Prostate gland (tissue), 2 donors: Measurements from ENCODE around the gene MED15. TPM values are rescaled to one million over a fixed set of nuclear protein-coding genes. Genes with fewer than 3 reads are reported as not detected.

ENCODE experiments used
- DNase-seq: peaks from one replicate; pipeline ENCODE4 v3.0.0-alpha.2; 2019; ENCODE audit warnings: low spot score
- H3K27ac ChIP-seq, 2 donors: fragments of 200-600 bp; sonication (generic); 2 replicates each; pipeline ENCODE4 v1.5.1; 2017 to 2019
- H3K27me3 ChIP-seq: fragments of 200-600 bp; sonication (generic); replicated peaks from 2 replicates; pipeline ENCODE4 v1.5.1; 2019; ENCODE audit not compliant: insufficient read depth
- H3K36me3 ChIP-seq, 2 donors: fragments of 200-600 bp; sonication (generic); 1 replicate in 1 of 2; 2 replicates in 1 of 2; pipeline versions ENCODE4 v1.5.1 to v1.8.1; 2017 to 2019
- H3K4me1 ChIP-seq: fragments of 200-600 bp; sonication (generic); replicated peaks from 2 replicates; pipeline ENCODE4 v1.5.1; 2019
- H3K4me3 ChIP-seq, 2 donors: fragments of 200-600 bp; sonication (generic); 2 replicates each; pipeline ENCODE4 v1.5.1; 2017 to 2019
- H3K9me3 ChIP-seq: fragments of 200-600 bp; sonication (generic); 2 replicates; pipeline ENCODE4 v1.5.1; 2017
- CTCF ChIP-seq, 4 experiments: fragments of 200-600 bp in 2 of 4; fragments of 450-650 bp in 2 of 4; sonication (generic) in 2 of 4; IDR thresholded peaks; 1 replicate in 3 of 4; 2 replicates in 1 of 4; pipeline ENCODE4 v1.5.1; 2016 to 2019; ENCODE audit warnings: antibody characterized with exemption in 4 of 4, mild to moderate bottlenecking in 2 of 4, moderate library complexity in 2 of 4
- POLR2A ChIP-seq: fragments of 450-650 bp; IDR thresholded peaks from one replicate; pipeline ENCODE4 v1.6.1; 2016; ENCODE audit warnings: antibody characterized with exemption, mild to moderate bottlenecking
- POLR2AphosphoS5 ChIP-seq: sonication (generic); formaldehyde crosslinking; IDR thresholded peaks from one replicate; pipeline ENCODE4 v1.6.1; 2017; ENCODE audit warnings: antibody characterized with exemption
- WGBS: methylation state at CpG from one replicate; pipeline ENCODE4 v1.1.5; 2018; 5-methylcytosine and 5-hydroxymethylcytosine counted together
- intact Hi-C: fragments of 100-400 bp; cut with DNase I; formaldehyde crosslinking; loops from one replicate; pipeline ENCODE4 v1.14.2; 2022
- total RNA-seq, 2 donors: library from RNA; depleted of rRNA; stranded (reverse); fragments of >200 nt; gene quantifications; one replicate each; pipeline ENCODE4 v1.1.0, GENCODE V29; 2016

The MED15 gene
- total RNA-seq, 2 donors from 2014 or later = 43.2 to 87.1 TPM

GRCh38 chr22:20510811-20511577, 3.6 kb downstream of the MED15 start:
- no peaks in the 10 kb centered on the region for H3K27me3 ChIP-seq
- DNase-seq = no peak
- no peak overlapping the region for H3K4me3 ChIP-seq
- intact Hi-C loops = no loop called here
- H3K9me3 ChIP-seq = no peaks in the 10 kb centered on the region
- no peak for TF ChIP-seq CTCF (IDR thresholded peaks at IDR 0.05)
- TF ChIP-seq POLR2A = no peak
- TF ChIP-seq POLR2AphosphoS5 = no peak
- peak overlapping the region in 1 of 2 donors; percentile 94 for H3K27ac ChIP-seq
- H3K36me3 ChIP-seq = no peaks in the 10 kb centered on the region
- 66% methylated on average over 10 of the region's 10 CpGs for WGBS
- H3K4me1 ChIP-seq = peaks cover 15% of the 10 kb centered on the region

- intact Hi-C loops = no loop called here
- no peaks in the 10 kb centered on the region for H3K27me3 ChIP-seq
- no peaks in the 10 kb centered on the region for H3K9me3 ChIP-seq
- H3K4me1 ChIP-seq = peaks cover 15% of the 10 kb centered on the region
- TF ChIP-seq POLR2A = no peak
- TF ChIP-seq POLR2AphosphoS5 = no peak
- no peak for TF ChIP-seq CTCF (IDR thresholded peaks at IDR 0.05)
- 75% methylated on average over 4 of the region's 4 CpGs for WGBS
- no peaks in the 10 kb centered on the region for H3K36me3 ChIP-seq
- no peak overlapping the region for H3K27ac ChIP-seq
- no peak for DNase-seq
- no peak overlapping the region for H3K4me3 ChIP-seq
Measured at GRCh38 chr22:20511578-20512229, 4.3 kb downstream of the MED15 start.

DNA sequence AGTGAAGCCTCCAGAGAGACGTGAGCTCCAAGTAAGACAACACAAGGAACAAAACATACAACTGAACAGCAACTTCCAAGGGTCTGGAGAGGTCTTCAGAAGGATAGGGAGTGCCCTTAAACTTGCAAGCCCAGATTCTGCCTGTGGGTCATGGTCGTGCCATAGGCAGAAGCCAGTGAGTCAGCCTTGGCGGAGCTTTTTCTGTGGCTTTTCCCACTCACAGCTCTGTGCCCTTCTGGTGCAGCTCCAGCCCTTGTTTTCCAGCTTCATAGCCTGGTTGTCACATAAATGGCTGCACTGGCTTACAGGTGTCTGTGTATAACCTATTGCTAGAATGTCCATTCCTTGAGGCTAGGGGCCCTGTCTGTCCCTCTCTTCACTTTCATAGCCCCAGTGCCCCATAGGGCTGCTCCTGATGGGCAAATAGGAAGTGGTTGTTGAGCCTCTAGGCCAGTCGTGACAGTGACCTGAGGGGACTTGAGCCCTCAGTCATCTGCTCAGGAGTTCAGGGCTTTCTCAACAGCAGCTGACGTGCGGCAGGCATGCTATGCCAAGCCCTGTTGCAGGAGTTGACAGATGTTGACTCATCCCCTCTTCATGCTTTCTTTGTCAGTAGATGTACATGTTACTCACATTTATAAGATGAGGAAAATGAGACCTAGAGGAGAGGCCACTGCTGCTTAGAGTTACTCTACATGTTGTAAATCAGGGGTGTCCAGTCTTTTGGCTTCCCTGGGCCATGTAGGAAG, 7.4 kb downstream of the MED15 start:
- H3K4me3 ChIP-seq = no peak overlapping the region
- H3K9me3 ChIP-seq = no peaks in the 10 kb centered on the region
- DNase-seq = no peak
- no peak for TF ChIP-seq CTCF (IDR thresholded peaks at IDR 0.05)
- TF ChIP-seq POLR2AphosphoS5 = no peak
- TF ChIP-seq POLR2A = no peak
- H3K27ac ChIP-seq = no peak overlapping the region
- WGBS = 74% methylated on average over 6 of the region's 6 CpGs
- no peaks in the 10 kb centered on the region for H3K36me3 ChIP-seq
- H3K27me3 ChIP-seq = no peaks in the 10 kb centered on the region
- H3K4me1 ChIP-seq = peaks cover 11% of the 10 kb centered on the region
- intact Hi-C loops = no loop called here

- no peak for DNase-seq
- H3K27me3 ChIP-seq = no peaks in the 10 kb centered on the region
- TF ChIP-seq POLR2AphosphoS5 (no peak), CTCF (IDR thresholded peaks at IDR 0.05) (no peak), POLR2A (no peak)
- no peaks in the 10 kb centered on the region for H3K4me1 ChIP-seq
- H3K4me3 ChIP-seq = no peak overlapping the region
- H3K36me3 ChIP-seq = no peaks in the 10 kb centered on the region
- intact Hi-C loops = no loop called here
- H3K27ac ChIP-seq = no peak overlapping the region
- no peaks in the 10 kb centered on the region for H3K9me3 ChIP-seq
- WGBS = 87% methylated on average over 2 of the region's 2 CpGs
Measured at GRCh38 chr22:20516399-20516798, 9.0 kb downstream of the MED15 start.
